GM08714 (cell line): ENCODE data around the gene ST6GALNAC3.
"Not testable (repeated sequence)": the region's sequence is repeated elsewhere in the genome, so short reads cannot be mapped to it uniquely, and the experiment has no call there.

Source experiments
- H3K4me3 ChIP-seq: fragments of 200-500 bp; sonication (Bioruptor generic); 2 replicates; pipeline ENCODE4 v1.5.1; 2014; ENCODE audit warnings: mild to moderate bottlenecking, low read length, inconsistent platforms
- ZNF274 ChIP-seq: IDR thresholded peaks from 2 replicates; pipeline ENCODE4 v1.6.1; 2012; ENCODE audit warnings: mild to moderate bottlenecking, low read depth, low read length

ST6GALNAC3 gene

DNA sequence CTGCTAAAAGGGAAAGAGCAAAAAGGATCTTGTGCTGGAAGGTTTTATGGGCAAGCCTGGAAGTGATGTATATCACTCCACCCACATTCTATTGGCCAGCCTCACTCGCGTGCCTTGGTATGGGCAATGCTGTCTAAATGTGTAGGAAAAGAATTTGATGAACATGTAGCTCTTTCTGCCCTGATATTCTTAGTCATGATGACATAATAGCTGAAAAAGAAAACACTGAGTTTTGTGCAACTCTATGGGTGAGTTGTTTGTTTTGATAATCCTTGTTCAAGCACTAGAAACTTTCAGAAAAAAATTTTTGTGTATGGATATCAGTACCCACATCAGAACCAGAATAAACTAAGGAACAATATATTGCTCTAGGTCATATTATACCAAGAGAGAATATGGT, 561.2 kb downstream of the ST6GALNAC3 start:
- no peak for TF ChIP-seq ZNF274
- no peak overlapping the region for H3K4me3 ChIP-seq

DNA sequence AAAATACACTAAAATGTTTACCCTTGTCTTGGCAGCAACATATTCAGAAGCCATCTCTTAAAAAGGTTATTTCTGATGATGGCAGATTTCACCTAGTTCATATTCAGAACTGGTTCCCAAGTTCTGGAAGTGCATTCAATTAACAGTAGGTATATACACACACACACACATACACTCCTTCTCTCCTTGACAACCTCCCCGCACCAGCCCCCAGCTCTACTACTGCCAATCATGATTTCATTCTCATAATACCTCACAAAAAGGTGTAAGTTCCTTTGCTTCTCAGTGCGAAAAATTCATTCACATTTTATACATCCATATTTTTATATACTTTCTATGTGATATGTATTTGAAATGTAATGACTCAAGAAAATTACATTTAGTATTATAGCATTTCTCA, 564.6 kb downstream of the ST6GALNAC3 start:
- no peak for TF ChIP-seq ZNF274
- no peak overlapping the region for H3K4me3 ChIP-seq

DNA sequence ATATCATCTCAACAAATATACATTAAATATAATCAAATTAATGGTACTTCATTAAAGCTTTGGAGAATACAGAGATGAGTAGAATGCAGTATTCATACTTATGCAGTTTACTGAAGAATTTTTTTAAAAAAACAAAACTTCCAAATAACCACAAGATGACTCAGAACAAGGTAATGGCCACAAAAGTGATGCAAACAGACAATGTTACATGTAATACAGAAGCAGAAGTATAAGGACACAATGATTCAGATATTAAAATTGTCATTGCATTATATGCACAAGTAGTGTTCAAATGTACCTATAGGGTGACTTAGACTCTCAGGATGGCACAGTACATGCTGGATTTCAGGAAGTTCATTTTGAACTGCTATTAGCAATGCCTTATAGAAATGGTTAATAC, 565.5 kb downstream of the ST6GALNAC3 start:
- TF ChIP-seq ZNF274: no peak
- no peak overlapping the region for H3K4me3 ChIP-seq

DNA sequence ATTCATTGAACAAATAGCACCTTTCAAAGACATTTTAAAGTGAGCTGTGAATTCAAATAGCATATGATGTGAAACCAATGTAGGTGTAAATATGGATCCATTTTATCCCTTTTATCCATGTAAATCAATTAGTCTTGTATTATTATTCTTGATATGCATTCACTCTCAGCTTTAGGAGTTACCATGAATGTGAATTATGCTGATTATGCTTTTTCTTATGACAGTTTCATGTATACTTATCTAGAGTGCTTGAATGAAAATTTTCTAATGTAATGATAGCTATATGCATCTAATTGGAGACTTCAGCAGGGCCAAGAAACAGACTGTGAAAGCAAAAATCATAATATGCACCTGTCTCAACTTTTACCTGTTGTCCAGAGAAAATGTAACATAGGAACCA, 566.2 kb downstream of the ST6GALNAC3 start:
- TF ChIP-seq ZNF274: no peak
- no peak overlapping the region for H3K4me3 ChIP-seq

DNA sequence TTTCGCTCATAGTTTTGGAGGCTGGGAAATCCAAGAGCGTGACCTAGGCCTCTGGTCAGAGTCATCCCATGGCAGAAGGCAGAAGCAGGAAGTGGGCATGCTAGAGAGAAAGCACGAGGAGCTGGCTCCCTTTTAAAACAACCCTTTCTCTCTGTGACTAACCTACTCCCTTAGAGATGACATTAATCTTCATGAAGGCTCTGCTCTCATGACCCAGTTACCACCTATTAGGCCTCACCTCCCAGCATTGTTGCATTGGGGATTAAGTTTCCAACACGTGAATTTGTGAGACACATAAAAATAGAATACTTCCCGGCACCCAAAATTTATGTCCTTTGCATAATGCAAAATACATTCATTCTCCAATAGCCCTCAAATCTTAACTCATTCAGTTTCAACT, 569.6 kb downstream of the ST6GALNAC3 start:
- H3K4me3 ChIP-seq: no peak overlapping the region
- TF ChIP-seq ZNF274: no peak

DNA sequence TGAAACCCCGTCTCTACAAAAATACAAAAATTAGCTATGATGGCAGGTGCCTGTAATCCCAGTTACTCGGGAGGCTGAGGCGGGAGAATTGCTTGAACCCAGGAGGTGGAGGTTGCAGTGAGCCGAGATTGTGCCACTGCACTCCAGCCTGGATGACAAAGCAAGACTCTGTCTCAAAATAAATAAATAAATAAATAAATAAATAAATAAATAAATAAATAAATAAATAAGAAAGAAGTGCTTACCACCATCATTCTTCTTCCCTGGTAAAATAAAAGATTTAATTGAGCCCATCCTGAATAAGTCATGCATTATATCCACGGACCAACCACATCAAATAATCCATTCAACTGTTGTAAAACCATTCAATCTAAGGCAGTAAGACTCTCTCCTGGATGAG, 578.3 kb downstream of the ST6GALNAC3 start:
- H3K4me3 ChIP-seq: not testable (repeated sequence)

DNA sequence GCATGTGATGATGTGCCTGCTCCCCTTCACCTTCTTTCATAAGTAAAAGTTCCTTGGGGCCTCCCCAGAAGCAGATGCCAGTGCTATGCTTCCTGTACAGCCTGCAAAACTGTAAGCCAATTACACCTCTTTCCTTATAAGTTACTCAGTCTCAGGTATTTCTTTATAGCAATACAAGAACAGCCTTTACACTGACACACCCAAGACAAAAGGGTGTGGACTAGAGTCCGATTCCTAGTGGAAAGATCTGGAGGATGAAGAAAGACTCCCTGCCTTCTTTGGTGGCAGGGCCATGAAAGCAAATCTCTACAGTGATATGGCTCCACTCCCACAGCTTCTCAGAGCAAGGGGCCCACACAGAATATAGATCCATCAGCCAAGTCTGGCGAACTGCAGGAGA, 583.1 kb downstream of the ST6GALNAC3 start:
- H3K4me3 ChIP-seq: no peak overlapping the region
- no peak for TF ChIP-seq ZNF274

DNA sequence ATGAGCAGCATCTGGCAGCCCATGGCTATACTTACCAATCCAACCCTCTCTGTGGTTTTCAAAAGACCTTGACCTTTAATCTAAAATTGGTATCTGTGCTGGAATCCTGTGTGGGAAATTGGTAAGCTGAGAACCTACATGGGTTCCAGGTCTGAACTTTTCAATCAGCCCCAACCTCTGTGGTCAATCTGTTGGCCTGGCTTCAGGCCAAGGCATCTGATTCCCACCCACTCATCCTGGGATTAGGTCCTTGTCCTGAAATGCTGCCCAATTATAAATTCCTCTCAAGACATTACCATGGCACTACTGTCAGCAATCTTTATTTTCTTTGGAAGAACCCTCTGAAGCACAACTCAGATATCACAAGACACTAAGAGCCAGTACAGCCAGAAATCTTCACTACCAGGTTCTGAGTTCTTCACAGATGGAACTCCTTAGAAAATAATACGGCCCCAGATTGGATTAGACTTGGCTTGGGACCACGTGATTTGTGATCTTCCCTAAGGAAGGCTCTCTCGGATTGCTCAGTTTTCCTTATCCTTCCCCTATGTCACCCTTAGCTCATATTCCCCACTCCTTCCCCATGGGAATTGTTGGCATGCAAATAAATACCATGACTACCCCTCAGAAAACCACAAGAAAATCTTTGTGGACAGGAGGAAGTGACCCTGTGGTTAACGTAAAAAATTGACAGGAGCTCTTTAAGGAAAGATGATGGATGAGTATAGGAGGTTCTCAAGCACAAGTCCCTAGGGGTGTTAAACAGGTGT, 584.8 kb downstream of the ST6GALNAC3 start:
- no peak for TF ChIP-seq ZNF274

DNA sequence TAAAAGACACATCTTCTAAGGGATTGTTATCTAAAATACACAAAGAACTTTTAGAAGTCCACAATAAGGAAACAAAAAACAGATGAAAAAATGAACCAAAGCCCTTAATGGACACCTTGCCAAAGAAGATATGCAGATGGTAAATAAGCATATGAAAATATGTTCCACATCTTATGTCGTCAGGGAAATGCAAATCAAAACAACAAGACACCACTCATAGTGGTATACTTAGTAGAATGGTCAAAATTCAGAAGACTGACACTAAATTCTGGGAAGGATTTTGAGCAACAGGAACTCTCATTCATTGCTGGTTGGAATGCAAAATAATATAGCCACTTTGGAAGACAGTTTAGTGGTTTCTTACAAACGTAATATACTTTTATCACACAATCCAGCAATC, 587.0 kb downstream of the ST6GALNAC3 start:
- no peak for TF ChIP-seq ZNF274

More for the DNA sequence above, 584.8 kb downstream of the ST6GALNAC3 start:
- no peak overlapping the region for H3K4me3 ChIP-seq

DNA sequence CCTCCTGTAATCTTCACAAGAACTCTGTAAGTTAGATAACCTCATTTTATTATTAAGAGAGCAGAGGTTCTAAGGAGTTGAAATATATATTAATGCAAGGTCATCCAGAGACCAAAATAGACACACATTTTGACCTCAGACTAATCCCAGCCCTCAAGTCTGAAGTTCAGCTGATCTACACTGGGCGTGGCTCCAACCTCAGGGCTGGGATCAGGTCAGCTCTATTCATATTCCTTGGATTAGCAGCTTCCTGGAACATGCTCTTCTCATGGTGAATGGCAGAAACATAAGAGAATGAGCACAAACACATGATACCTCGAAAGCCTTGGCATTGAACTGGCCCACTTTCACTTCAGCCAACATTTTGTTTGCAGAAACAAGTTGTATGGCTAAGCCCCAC, 592.0 kb downstream of the ST6GALNAC3 start:
- H3K4me3 ChIP-seq: no peak overlapping the region
- TF ChIP-seq ZNF274: no peak

More for the DNA sequence above, 587.0 kb downstream of the ST6GALNAC3 start:
- no peak overlapping the region for H3K4me3 ChIP-seq

DNA sequence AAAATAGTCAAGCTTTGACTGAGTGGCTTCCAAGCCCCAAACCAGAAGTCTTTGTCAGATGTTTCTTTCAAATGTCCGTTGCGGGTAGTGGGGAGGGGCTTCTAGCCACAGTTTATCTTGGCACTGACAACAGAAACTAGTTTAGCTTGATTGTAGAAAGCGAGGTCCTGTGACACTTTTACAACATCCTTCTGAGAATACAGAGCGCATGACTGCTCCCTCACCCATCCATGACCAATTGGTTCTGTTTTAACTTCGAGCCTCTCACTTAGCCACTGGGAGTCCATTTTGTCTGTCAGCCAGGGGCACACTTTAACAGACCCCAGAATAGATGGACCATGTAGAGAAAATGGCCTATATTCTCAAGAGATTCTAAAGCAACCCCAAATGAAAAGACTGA, 593.5 kb downstream of the ST6GALNAC3 start:
- H3K4me3 ChIP-seq: no peak overlapping the region
- no peak for TF ChIP-seq ZNF274

DNA sequence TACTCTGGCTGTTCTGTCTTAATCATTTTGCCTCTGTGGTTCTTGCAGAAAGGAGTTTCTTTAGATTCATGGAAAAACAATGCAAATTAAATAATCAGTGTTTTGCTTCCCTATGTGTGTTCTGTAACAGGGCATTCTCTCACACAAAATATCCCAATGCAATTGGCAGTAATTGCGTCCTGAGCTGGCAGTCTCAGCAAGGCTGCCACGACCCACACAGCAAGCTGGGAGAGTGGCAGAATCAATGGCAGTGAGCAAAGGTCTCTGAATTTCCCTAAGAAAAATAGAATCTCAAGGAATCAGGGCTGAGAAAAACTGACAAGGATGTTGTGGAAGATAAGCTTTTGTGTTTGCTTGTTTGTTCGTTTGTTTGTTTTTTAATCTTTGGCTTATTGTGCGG, 594.6 kb downstream of the ST6GALNAC3 start:
- no peak for TF ChIP-seq ZNF274
- H3K4me3 ChIP-seq: no peak overlapping the region

DNA sequence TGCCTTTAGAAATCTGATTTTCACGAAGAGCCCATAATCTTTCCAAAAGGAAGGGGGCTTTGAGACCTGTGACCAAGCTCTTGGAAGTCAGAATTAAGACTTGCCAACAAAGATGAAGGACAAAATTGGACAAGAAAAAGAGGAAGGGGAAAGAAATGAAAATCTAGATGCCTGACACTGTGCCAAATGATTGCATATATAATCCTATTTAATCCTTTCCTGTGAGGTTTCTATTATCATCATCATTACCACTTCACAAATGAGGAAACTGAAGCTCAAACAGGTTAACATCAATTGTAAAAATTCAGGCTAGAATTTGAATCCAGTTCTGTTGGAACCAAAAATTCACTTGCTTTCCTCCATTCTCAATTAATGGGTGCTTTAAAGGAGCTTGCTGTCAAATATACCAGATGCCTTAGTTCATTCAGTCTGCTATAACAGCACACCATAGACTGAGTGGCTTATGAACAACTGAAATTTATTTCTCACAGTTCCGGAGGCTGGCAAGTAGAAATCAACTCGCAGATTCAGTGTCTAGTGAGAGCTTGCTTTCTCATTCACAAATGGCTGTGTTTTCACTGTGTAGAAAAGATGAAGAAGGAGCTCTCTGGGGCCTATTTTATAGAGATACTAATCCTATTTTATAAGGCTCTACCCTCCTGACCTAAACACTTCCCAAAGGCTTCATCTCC, 595.2 kb downstream of the ST6GALNAC3 start:
- H3K4me3 ChIP-seq: no peak overlapping the region
- no peak for TF ChIP-seq ZNF274

DNA sequence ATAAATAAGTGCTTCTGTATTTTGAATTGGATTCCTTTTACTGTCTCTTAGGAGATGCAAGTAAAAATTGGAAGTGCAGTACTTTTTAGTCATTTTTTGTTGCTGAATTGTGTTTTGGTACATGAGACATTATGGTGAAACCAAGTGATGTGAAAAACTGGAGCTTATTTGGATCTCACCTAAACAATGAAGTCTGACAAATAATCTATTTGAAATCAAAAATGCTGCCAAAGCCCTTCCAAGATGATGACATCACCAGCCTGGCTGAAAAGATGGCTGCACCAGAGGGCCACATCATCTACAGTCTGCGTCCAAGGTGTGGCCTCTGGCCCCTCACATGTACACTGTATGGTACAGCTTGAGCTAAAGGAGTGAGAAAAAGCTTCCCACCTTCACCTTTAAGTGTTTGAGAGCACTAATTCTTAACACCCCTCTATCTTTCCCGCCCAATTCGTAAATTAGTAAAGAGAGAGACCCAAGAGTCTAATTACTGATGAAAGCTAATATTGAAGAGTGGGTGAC, 600.2 kb downstream of the ST6GALNAC3 start:
- H3K4me3 ChIP-seq: no peak overlapping the region
- TF ChIP-seq ZNF274: no peak
